SK-N-SH (cell line): ENCODE data around the gene CCAR1. TPM values are rescaled to one million over a fixed set of nuclear protein-coding genes. Genes with fewer than 3 reads are reported as not detected.

Experiments
- CTCF ChIA-PET: fragments of 300-600, 350-600 bp; formaldehyde crosslinking; extraction: SDS; loops from one replicate; lab custom pipeline; 2021; lab: Yijun Ruan, JAX
- POLR2A ChIA-PET: fragments of 350-600 bp; sonication (Branson Sonifier 250); formaldehyde crosslinking; extraction: SDS; loops from one replicate; lab custom pipeline; 2020; ENCODE audit warnings: antibody characterized with exemption, inconsistent platforms; lab: Yijun Ruan, JAX
- DNase-seq: peaks from one replicate; pipeline ENCODE4 v3.0.0; 2012
- H2AFZ ChIP-seq: fragments of 200-600 bp; sonication (generic); 2 replicates; pipeline ENCODE4 v1.8.1; 2016; ENCODE audit warnings: antibody characterized with exemption, mild to moderate bottlenecking, low read depth
- H3F3A ChIP-seq: fragments of 200-600 bp; sonication (generic); replicated peaks from 2 replicates; pipeline ENCODE3; 2016; ENCODE audit warnings: antibody characterized with exemption, mild to moderate bottlenecking; ENCODE audit not compliant: insufficient read depth
- H3K27ac ChIP-seq, 2 experiments: fragments of 200-500 bp in 1 of 2; fragments of 200-600 bp in 1 of 2; sonication (Bioruptor generic) in 1 of 2; sonication (generic), shearing (Covaris generic) in 1 of 2; 2 replicates each; pipeline versions ENCODE4 v1.5.1 to v1.6.1; 2014 to 2016; ENCODE audit warnings: low read depth in 2 of 2, inconsistent platforms in 1 of 2, low read length in 1 of 2, mild to moderate bottlenecking in 1 of 2, mixed read lengths in 1 of 2
- H3K27me3 ChIP-seq: fragments of 200-600 bp; sonication (generic), shearing (Covaris generic); 2 replicates; pipeline ENCODE4 v1.6.1; 2016; ENCODE audit warnings: mixed run types; ENCODE audit not compliant: insufficient read depth
- H3K36me3 ChIP-seq, 2 experiments: fragments of 200-500 bp in 1 of 2; fragments of 200-600 bp in 1 of 2; sonication (Bioruptor generic) in 1 of 2; sonication (generic) in 1 of 2; replicated peaks in 1 of 2; 2 replicates each; pipeline versions ENCODE3 to v1.5.1; 2014 to 2016; ENCODE audit warnings: low read length in 1 of 2, mild to moderate bottlenecking in 1 of 2; ENCODE audit not compliant: insufficient read depth in 2 of 2, control insufficient read depth in 1 of 2
- H3K4me1 ChIP-seq, 2 experiments: fragments of 200-500 bp in 1 of 2; fragments of 200-600 bp in 1 of 2; sonication (Bioruptor generic) in 1 of 2; sonication (generic), shearing (Covaris generic) in 1 of 2; 2 replicates each; pipeline versions ENCODE4 v1.5.1 to v1.6.1; 2014 to 2016; ENCODE audit warnings: low read depth in 1 of 2, low read length in 1 of 2, mixed run types in 1 of 2; ENCODE audit not compliant: insufficient read depth in 2 of 2, control insufficient read depth in 1 of 2
- H3K4me2 ChIP-seq: fragments of 200-600 bp; sonication (generic), shearing (Covaris generic); 2 replicates; pipeline ENCODE4 v1.6.1; 2017; ENCODE audit warnings: mixed run types
- H3K4me3 ChIP-seq, 2 experiments: fragments of 200-500 bp in 1 of 2; fragments of 200-600 bp in 1 of 2; sonication (Bioruptor generic) in 1 of 2; sonication (generic), shearing (Covaris generic) in 1 of 2; 2 replicates each; pipeline versions ENCODE4 v1.5.1 to v1.8.1; 2014 to 2016; ENCODE audit warnings: low read depth in 2 of 2, inconsistent platforms in 1 of 2, low read length in 1 of 2, mild to moderate bottlenecking in 1 of 2, mixed read lengths in 1 of 2, moderate library complexity in 1 of 2
- H3K79me2 ChIP-seq: fragments of 200-600 bp; sonication (generic); 2 replicates; pipeline ENCODE4 v1.8.1; 2017; ENCODE audit warnings: mild to moderate bottlenecking; ENCODE audit not compliant: insufficient read depth
- H3K9ac ChIP-seq: fragments of 200-600 bp; sonication (generic); 2 replicates; pipeline ENCODE4 v1.6.1; 2017; ENCODE audit warnings: mixed run types
- H3K9me2 ChIP-seq: fragments of 200-600 bp; sonication (generic); 2 replicates; pipeline ENCODE4 v1.6.1; 2017; ENCODE audit warnings: mixed run types
- H3K9me3 ChIP-seq: fragments of 200-600 bp; sonication (generic); 2 replicates; pipeline ENCODE4 v1.6.1; 2017; ENCODE audit warnings: mixed run types, mild to moderate bottlenecking, moderate library complexity
- H4K20me1 ChIP-seq: fragments of 200-600 bp; sonication (generic); 2 replicates; pipeline ENCODE4 v1.6.1; 2017; ENCODE audit warnings: mild to moderate bottlenecking, mixed run types; ENCODE audit not compliant: insufficient read depth
- EZH2phosphoT487 ChIP-seq: fragments of 200-600 bp; sonication (generic); IDR thresholded peaks from 2 replicates; pipeline ENCODE4 v1.6.1; 2017; ENCODE audit warnings: low read depth, mixed run types, mild to moderate bottlenecking, antibody characterized with exemption, moderate library complexity, borderline replicate concordance
- FOXJ3 ChIP-seq: sonication (generic); formaldehyde crosslinking; IDR thresholded peaks from 2 replicates; pipeline ENCODE4 v1.5.1; 2020; ENCODE audit warnings: mild to moderate bottlenecking, missing genetic modification reagents
- FOXM1 ChIP-seq: IDR thresholded peaks from 2 replicates; pipeline ENCODE4 v1.4.0; 2012; ENCODE audit warnings: low read depth, mild to moderate bottlenecking
- GATA2 ChIP-seq: sonication (generic); formaldehyde crosslinking; IDR thresholded peaks from 2 replicates; pipeline ENCODE4 v1.5.0; 2020; ENCODE audit warnings: mild to moderate bottlenecking, missing genetic modification reagents
- JUND ChIP-seq: IDR thresholded peaks from 2 replicates; pipeline ENCODE4 v1.4.0; 2012
- MEF2A ChIP-seq: IDR thresholded peaks from 2 replicates; pipeline ENCODE4 v1.4.0; 2012; ENCODE audit warnings: low read depth, borderline replicate concordance
- NFIC ChIP-seq: IDR thresholded peaks from 2 replicates; pipeline ENCODE4 v1.4.0; 2012; ENCODE audit warnings: borderline replicate concordance
- NRF1 ChIP-seq: IDR thresholded peaks from 2 replicates; pipeline ENCODE4 v1.6.1; 2012; ENCODE audit warnings: low read depth, mild to moderate bottlenecking, low read length
- POLR2AphosphoS5 ChIP-seq: IDR thresholded peaks from 2 replicates; pipeline ENCODE4 v1.6.1; 2012; ENCODE audit warnings: low read depth, low read length
- RCOR1 ChIP-seq: fragments of 150-350 bp; IDR thresholded peaks from 2 replicates; pipeline ENCODE4 v1.6.1; 2017; ENCODE audit warnings: antibody characterized with exemption, low read length
- RXRA ChIP-seq: IDR thresholded peaks from 2 replicates; pipeline ENCODE4 v1.4.0; 2012; ENCODE audit warnings: low read depth, mild to moderate bottlenecking, borderline replicate concordance
- SIN3A ChIP-seq: IDR thresholded peaks from 2 replicates; pipeline ENCODE4 v1.6.1; 2012; ENCODE audit warnings: low read depth, mild to moderate bottlenecking, low read length, moderate library complexity, borderline replicate concordance
- TAF1 ChIP-seq: IDR thresholded peaks from 2 replicates; pipeline ENCODE4 v1.6.1; 2012; ENCODE audit warnings: low read depth, mild to moderate bottlenecking, low read length, moderate library complexity, borderline replicate concordance
- TCF12 ChIP-seq: IDR thresholded peaks from 2 replicates; pipeline ENCODE4 v1.4.0; 2012
- TEAD4 ChIP-seq: IDR thresholded peaks from 2 replicates; pipeline ENCODE4 v1.4.0; 2012; ENCODE audit warnings: mild to moderate bottlenecking, borderline replicate concordance; ENCODE audit not compliant: insufficient read depth
- WGBS: methylation state at CpG from one replicate; pipeline ENCODE4 v1.1.6; 2017; ENCODE audit warnings: low lambda C conversion rate; 5-methylcytosine and 5-hydroxymethylcytosine counted together
- polyA plus RNA-seq, 3 experiments: library from polyadenylated mRNA; depleted of rRNA; stranded (reverse); fragments of >200 nt; gene quantifications; 2 replicates each; pipeline ENCODE4 v1.2.3, GENCODE V29; 2012
- TF ChIP-seq, protein P1 (sequence below): IDR thresholded peaks from 2 replicates; pipeline ENCODE4; 2012
- TF ChIP-seq, protein P2 (sequence below): IDR thresholded peaks from 2 replicates; pipeline ENCODE4 v1.4.0; 2012; ENCODE audit warnings: low read depth
- TF ChIP-seq, protein P3 (sequence below): IDR thresholded peaks from 2 replicates; pipeline ENCODE4 v1.4.0; 2012; ENCODE audit warnings: low read depth, borderline replicate concordance
- TF ChIP-seq, protein P4 (sequence below): fragments of 150-350 bp; IDR thresholded peaks from 2 replicates; pipeline ENCODE4 v1.6.1; 2017; ENCODE audit warnings: antibody characterized with exemption, low read length, low read depth, borderline replicate concordance
- TF ChIP-seq, protein P5 (sequence below): fragments of 200-600 bp; sonication (generic); IDR thresholded peaks from 2 replicates; pipeline ENCODE4 v1.6.1; 2017; ENCODE audit warnings: antibody characterized with exemption, mild to moderate bottlenecking, moderate library complexity

The CCAR1 gene
- polyA plus RNA-seq, 1 of the 3 experiments (the other 2 are of a cell fraction), result 25.7 TPM

DNA sequence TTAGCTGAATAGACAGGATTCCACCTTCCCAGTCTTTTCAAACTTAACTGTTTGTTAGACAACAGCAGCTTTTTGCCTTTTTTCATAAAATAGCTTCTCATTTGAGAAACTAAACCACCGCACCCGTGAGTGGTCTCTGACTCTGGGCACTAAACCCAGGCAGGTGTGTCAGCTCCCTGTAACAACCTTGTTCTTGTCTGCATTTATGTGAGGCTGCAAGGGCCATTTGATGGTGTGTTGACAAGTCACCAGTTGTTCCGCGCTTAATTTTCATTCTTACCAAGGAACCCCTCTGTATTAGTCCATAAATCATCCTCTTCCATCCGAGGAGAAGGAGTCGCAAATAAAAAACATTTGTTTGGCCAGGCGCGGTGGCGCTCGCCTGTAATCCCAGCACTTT is 107.8 kb downstream of the CCAR1 start:
- no peaks in the 10 kb centered on the region for H3K9me3 ChIP-seq
- no peaks in the 10 kb centered on the region for H3K9me2 ChIP-seq
- no peak overlapping the region for H3K4me3 ChIP-seq
- peaks cover 3% of the 10 kb centered on the region for H3F3A ChIP-seq
- no peak overlapping the region for H3K4me2 ChIP-seq
- no peaks in the 10 kb centered on the region; a peak in 1 of 4 replicates for H3K4me1 ChIP-seq
- ChIA-PET POLR2A (no interaction called here), CTCF (interaction anchor here (1.5 to 2.2 kb wide), 2 partner anchors 15 to 71 kb away, joined by 3 to 14 read pairs; partner anchors contain the start of gene DDX50)
- H3K36me3 ChIP-seq, result no peaks in the 10 kb centered on the region
- H4K20me1 ChIP-seq, result no peaks in the 10 kb centered on the region
- peaks cover 9% of the 10 kb centered on the region; the same call in 1 of the 2 replicates for H3K27me3 ChIP-seq
- no peak overlapping the region for H3K27ac ChIP-seq
- no peak overlapping the region for H2AFZ ChIP-seq
- H3K79me2 ChIP-seq, result no peaks in the 10 kb centered on the region
- H3K9ac ChIP-seq, result no peak overlapping the region
- no peak for DNase-seq
- TF ChIP-seq, protein P1, sequence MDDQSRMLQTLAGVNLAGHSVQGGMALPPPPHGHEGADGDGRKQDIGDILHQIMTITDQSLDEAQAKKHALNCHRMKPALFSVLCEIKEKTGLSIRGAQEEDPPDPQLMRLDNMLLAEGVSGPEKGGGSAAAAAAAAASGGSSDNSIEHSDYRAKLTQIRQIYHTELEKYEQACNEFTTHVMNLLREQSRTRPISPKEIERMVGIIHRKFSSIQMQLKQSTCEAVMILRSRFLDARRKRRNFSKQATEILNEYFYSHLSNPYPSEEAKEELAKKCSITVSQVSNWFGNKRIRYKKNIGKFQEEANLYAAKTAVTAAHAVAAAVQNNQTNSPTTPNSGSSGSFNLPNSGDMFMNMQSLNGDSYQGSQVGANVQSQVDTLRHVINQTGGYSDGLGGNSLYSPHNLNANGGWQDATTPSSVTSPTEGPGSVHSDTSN, result no peak
- no peak for TF ChIP-seq EZH2phosphoT487
- TF ChIP-seq, protein P2, sequence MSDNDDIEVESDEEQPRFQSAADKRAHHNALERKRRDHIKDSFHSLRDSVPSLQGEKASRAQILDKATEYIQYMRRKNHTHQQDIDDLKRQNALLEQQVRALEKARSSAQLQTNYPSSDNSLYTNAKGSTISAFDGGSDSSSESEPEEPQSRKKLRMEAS, result no peak
- TF ChIP-seq RCOR1, result no peak
- TF ChIP-seq MEF2A, result no peak
- TF ChIP-seq, protein P3, sequence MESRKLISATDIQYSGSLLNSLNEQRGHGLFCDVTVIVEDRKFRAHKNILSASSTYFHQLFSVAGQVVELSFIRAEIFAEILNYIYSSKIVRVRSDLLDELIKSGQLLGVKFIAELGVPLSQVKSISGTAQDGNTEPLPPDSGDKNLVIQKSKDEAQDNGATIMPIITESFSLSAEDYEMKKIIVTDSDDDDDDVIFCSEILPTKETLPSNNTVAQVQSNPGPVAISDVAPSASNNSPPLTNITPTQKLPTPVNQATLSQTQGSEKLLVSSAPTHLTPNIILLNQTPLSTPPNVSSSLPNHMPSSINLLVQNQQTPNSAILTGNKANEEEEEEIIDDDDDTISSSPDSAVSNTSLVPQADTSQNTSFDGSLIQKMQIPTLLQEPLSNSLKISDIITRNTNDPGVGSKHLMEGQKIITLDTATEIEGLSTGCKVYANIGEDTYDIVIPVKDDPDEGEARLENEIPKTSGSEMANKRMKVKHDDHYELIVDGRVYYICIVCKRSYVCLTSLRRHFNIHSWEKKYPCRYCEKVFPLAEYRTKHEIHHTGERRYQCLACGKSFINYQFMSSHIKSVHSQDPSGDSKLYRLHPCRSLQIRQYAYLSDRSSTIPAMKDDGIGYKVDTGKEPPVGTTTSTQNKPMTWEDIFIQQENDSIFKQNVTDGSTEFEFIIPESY, result no peak
- TF ChIP-seq, protein P4, sequence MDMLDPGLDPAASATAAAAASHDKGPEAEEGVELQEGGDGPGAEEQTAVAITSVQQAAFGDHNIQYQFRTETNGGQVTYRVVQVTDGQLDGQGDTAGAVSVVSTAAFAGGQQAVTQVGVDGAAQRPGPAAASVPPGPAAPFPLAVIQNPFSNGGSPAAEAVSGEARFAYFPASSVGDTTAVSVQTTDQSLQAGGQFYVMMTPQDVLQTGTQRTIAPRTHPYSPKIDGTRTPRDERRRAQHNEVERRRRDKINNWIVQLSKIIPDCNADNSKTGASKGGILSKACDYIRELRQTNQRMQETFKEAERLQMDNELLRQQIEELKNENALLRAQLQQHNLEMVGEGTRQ, result no peak
- no peak for TF ChIP-seq POLR2AphosphoS5
- no peak for TF ChIP-seq GATA2
- no peak for TF ChIP-seq NFIC
- TF ChIP-seq TAF1, result no peak
- TF ChIP-seq, protein P5, sequence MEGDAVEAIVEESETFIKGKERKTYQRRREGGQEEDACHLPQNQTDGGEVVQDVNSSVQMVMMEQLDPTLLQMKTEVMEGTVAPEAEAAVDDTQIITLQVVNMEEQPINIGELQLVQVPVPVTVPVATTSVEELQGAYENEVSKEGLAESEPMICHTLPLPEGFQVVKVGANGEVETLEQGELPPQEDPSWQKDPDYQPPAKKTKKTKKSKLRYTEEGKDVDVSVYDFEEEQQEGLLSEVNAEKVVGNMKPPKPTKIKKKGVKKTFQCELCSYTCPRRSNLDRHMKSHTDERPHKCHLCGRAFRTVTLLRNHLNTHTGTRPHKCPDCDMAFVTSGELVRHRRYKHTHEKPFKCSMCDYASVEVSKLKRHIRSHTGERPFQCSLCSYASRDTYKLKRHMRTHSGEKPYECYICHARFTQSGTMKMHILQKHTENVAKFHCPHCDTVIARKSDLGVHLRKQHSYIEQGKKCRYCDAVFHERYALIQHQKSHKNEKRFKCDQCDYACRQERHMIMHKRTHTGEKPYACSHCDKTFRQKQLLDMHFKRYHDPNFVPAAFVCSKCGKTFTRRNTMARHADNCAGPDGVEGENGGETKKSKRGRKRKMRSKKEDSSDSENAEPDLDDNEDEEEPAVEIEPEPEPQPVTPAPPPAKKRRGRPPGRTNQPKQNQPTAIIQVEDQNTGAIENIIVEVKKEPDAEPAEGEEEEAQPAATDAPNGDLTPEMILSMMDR, result no peak
- no peak for TF ChIP-seq RXRA
- TF ChIP-seq FOXM1, result no peak
- TF ChIP-seq TEAD4, result no peak
- no peak for TF ChIP-seq NRF1
- TF ChIP-seq TCF12, result no peak
- no peak for TF ChIP-seq FOXJ3 (CRISPR knock-in tag)
- no peak for TF ChIP-seq SIN3A
- TF ChIP-seq JUND, result no peak
- WGBS, result 93% methylated on average over 10 of the region's 10 CpGs
